ENCODE measurements around the gene PAPPA.

DNA sequence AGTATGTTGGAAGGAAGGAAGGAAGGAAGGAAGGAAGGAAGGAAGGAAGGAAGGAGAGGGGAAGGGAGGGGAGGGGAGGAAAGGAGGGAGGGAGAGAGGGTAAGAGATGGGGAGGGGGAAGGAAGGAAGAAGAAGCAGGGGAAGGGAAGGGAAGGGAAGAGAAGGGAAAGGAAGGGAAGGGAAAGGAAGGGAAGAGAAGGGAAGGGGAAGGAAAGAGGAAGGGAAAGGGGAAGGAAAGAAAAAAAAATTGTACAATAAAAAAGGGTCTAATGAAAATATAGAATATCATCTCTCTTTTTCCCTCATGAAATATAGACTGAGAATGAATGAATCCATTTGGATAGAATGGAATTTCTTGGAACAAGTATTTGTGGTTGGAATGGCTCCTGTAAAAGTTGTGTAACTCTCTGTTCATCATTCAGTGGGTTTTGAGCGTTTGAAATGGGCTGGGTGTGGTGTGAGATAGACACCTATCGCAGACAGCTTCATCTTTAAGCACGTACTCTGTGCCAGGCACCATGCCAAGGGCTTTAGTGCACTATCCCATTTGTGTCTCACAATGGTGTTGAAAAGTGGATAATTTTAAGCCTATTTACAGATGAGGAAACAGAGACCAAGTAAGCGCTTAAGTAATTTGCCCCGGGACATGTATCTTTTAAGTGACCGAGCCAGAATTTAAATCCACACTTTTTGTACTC is 11.6 kb upstream of the PAPPA start:
- TF ChIP-seq, protein P1, sequence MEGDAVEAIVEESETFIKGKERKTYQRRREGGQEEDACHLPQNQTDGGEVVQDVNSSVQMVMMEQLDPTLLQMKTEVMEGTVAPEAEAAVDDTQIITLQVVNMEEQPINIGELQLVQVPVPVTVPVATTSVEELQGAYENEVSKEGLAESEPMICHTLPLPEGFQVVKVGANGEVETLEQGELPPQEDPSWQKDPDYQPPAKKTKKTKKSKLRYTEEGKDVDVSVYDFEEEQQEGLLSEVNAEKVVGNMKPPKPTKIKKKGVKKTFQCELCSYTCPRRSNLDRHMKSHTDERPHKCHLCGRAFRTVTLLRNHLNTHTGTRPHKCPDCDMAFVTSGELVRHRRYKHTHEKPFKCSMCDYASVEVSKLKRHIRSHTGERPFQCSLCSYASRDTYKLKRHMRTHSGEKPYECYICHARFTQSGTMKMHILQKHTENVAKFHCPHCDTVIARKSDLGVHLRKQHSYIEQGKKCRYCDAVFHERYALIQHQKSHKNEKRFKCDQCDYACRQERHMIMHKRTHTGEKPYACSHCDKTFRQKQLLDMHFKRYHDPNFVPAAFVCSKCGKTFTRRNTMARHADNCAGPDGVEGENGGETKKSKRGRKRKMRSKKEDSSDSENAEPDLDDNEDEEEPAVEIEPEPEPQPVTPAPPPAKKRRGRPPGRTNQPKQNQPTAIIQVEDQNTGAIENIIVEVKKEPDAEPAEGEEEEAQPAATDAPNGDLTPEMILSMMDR (IDR thresholded peaks at IDR 0.05) = no peak
- TF ChIP-seq POLR2A (IDR thresholded peaks at IDR 0.05) = no peak

Data from Peyer's patch (tissue), 4 donors.